B cell (primary cell): Measurements from ENCODE around the gene PIN4.

Experiments
- EZH2 ChIP-seq: IDR thresholded peaks from 2 replicates; pipeline ENCODE4 v1.6.1; 2012; ENCODE audit warnings: borderline replicate concordance, low read depth, mild to moderate bottlenecking, moderate library complexity, low read length; ENCODE audit not compliant: insufficient read depth, poor library complexity, severe bottlenecking
- TF ChIP-seq, protein P1 (sequence below): fragments of 200-600 bp; IDR thresholded peaks from one replicate; pipeline ENCODE4 v1.8.0; 2022; ENCODE audit warnings: antibody characterized with exemption, mild to moderate bottlenecking

DNA sequence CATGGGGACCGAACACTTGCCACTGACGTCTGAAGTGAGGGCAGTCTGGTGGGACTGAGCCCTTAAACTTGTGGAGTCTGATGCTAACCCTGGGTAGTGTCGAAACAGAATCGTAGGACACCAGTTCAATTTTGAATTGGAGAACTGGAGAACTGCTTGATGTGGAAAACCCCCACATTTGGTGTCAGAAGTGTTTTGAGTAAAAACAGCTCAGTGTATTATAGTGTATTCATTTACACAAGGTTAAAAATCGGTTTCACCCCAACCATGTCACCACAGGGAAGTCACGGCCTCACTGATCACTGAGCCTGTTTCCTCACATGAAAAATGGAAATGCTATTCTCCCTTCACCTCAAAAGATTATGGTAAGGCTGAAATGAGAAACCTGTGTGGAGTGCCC is 21.9 kb downstream of the PIN4 start:
- TF ChIP-seq, protein P1, sequence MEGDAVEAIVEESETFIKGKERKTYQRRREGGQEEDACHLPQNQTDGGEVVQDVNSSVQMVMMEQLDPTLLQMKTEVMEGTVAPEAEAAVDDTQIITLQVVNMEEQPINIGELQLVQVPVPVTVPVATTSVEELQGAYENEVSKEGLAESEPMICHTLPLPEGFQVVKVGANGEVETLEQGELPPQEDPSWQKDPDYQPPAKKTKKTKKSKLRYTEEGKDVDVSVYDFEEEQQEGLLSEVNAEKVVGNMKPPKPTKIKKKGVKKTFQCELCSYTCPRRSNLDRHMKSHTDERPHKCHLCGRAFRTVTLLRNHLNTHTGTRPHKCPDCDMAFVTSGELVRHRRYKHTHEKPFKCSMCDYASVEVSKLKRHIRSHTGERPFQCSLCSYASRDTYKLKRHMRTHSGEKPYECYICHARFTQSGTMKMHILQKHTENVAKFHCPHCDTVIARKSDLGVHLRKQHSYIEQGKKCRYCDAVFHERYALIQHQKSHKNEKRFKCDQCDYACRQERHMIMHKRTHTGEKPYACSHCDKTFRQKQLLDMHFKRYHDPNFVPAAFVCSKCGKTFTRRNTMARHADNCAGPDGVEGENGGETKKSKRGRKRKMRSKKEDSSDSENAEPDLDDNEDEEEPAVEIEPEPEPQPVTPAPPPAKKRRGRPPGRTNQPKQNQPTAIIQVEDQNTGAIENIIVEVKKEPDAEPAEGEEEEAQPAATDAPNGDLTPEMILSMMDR: no peak
- no peak for TF ChIP-seq EZH2
